OCI-M2 (cell line): ENCODE data around the gene GALNT18.

ENCODE experiments used
- DNase-seq: peaks from one replicate; lab custom pipeline; 2025; ENCODE audit not compliant: unreplicated experiment; lab: John Stamatoyannopoulos, UW

GALNT18 gene

DNA sequence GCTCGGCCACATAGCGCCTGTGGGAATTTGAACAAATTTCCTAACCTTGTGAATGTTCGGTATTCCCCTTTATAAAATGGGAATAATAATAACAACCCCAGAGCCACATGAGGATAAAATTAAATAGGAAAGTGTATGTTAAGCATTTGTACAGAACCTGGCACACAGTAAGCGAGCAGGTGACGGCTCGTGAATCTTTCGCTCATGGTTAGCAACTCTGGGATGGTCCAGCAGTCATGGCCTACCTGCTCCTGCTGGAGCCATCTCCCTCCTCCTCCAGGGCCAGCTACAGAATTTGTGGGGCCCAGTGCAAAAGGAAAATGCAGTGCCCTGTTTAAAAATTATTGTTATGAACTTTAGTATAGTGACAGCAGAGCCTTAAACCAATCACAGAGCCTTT is 180.3 kb downstream of the GALNT18 start:
- no peak for DNase-seq

DNA sequence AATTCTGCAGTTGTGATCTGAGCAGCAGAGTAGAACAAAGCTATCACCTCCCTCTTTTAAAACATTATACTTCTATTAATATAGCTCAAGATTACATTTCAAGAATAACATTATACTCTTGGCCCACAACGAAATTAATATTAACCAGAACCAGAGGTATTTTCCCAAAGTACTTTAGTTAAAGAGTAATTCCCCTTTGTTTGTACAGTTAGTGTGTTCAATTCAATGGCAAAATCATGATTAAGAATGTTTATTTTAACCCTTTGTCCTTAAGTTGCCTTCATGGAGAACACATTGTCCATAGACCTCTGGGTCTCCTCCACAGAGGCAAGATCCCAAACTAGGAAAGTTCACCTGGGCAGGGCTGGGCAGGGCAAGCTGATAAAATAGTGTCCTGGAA is 180.7 kb downstream of the GALNT18 start:
- no peak for DNase-seq

DNA sequence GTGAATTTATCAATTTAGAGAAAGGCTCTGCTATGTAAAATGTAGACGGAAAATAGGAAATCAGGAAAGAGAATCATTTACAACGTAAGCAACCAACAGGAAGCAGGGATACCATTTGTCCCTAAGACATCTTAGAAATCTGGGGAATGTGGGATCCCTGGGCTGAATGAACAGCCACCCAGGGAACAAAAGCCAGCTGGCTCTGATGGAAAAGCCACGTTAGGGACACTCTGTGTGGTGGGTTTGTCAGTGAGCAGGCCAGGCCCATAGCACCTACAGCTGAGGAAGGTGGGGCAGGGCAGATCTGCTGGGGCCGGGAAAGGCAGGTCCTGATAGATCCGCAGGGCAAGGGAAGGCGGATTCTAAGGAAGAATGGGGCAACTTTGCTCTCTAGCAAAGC is 181.7 kb downstream of the GALNT18 start:
- DNase-seq, result no peak

DNA sequence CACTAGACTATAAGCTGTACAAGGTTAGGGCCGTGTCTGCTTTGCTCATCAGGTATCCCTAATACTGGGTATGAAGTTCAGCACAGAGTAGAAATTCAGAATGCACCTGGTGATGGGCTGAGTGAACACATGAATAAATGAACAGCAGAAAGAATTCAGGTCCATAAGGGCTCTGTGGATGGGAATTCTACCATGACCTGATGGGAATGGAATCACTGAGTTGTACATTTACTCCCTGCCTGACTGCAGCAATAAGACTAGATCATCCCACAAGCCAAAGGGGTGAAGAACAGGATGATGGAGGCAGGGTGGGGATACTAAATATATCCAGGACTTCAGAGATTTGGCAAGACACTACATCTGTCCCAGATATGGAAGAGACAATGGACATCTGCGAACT is 182.2 kb downstream of the GALNT18 start:
- no peak for DNase-seq

DNA sequence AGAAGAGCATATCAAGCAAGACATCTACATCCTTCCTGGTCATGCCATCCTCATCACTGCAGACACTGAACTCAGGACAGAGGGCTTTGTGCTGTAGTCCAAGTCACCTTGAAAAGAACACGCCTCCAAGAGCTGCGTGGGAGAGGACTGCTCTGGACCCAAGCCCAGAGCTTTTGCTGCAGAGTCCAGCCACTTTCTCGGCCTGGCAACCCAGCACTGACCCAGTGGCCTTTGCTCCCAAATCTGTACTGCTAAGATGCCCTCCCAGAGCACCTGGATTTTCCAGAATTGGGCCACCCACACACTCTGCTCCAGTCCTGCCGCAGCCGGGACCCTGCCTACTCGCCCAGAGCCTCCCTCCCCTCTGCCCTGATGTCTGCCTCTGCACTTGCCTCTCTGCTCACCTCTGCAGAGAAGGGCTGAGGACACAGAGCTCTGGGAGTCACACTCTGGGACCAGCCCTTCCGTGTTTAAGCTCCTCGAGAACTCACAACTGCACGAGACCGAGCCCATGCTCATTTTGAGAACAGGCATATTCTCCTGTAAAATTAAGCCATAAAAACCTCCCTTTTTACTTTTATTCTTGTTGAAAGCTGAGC is 185.0 kb downstream of the GALNT18 start:
- DNase-seq, result no peak

DNA sequence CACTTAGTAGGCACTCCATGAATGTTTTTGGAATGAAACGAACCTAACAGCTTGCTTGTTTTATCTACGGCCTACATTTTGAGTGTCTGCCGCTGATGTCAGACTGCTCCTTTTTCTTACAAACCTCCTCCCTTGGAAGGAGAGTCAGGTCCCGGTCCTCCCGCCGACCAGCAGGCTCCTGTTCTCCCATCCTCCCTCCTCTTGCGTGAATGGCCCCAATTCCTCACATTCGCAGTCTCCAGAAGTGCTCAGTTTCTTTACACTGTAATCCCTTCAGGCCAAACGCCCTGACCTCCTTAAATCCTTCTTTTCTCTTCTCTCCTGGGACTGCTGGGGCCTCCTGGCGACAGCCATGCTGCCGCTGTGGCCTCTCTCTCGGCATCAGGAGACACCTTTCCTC is 186.2 kb downstream of the GALNT18 start:
- DNase-seq, result no peak

DNA sequence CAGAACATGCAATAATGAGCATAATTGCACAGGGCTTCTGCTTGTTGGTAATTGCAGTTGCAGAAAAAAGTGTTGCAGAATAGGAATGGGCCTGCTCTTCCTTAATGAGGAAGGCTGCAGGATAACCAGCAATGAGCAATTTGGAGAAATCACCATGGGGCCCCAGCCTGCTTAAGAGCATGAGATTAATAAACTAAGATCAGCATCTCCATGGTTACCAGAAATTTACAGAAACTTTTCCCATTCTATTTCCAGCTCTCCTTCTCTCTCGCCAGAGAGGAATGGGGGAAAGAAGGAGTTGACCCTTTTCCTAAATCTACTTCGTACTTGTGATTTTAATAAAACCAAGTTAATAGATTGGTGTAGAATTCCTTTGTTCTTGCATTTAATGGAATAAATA is 187.8 kb downstream of the GALNT18 start:
- no peak for DNase-seq

DNA sequence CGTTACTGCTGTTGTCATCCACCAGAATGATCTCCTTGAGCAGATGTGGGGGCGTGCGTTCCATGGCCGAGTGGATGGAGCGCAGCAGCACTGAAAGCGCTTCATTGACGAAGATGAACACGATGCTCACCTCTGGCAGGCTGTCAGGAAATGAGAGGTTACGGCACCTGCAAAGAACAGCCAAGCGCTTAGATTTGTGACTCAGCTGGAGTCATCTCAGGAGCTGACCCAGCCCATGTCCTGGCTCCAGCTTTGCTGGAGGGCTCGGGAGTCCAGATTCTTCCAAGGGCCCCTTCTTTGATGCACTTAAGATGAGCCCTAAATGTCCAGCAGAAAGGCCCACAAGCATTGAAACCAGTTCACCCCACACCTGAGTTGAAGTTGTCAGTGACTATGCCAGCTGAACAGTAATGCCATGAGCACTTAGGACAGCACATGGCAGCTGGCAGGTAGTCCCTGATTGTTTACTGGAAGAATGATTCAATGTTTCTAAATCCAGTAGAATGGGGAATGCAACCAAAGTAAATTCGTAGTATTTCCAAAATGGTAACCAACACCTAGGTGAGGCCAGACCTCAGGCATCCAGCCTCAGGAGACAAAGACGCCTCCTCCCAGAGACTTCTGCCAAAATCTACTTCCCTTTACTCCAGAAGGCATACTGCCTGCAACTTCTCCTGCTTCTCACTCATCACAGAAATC is 189.0 kb downstream of the GALNT18 start:
- DNase-seq, result no peak

DNA sequence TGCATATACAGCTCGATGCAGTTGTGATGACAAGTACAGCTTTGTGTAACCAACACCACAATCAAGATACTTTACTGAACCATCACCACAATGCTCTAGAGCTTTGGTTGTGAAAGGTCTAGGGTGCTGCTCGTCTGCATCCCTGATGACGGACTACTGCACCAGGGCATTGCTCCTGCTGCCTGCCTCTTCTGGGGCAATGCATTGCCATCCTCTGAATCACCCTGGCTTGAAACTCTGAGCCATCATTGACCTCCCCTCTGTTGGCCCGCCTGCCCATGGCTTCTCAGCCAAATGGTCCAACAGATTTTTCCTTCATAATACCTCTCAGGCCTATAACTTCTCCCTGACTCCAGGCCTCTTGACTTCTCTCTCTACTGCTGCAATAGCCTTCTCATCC is 191.4 kb downstream of the GALNT18 start:
- DNase-seq, result no peak

DNA sequence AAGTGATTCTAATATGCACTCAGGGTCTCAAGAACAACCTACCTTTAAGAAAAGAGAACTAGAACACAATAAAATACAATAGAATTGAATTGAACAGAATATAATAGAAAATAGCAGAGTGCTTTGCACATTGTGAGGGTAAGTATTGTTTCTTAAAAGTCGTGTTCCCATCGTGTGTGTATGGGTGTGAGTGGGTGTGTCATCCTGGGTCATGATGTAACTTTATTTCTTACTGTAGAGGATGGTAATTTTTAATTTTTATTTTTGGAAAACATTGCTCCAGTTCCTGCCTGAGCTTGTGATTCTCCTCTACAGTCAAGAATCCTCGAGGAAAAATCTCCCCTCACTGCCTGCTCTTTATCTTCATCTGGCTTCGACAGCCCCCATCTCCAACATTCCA is 193.1 kb downstream of the GALNT18 start:
- DNase-seq, result no peak

DNA sequence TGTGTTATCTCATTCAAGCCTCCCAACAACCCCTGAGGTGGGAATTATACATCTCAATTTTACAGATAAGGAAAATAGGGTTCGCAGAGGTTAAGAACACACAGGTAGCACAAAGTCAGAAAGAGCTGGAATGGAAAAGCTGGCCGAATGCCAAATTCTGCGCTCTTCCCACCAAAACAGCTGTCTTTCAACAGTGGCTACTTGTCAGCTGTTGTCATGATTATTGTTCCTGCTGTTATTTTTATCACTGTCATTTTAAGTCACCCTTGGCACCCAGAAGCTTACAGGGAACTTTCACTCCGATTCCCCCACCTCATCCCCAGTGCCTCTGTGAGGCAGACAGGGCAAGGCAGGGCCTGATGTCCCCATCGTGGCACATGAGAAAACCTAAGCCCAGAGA is 194.3 kb downstream of the GALNT18 start:
- no peak for DNase-seq

DNA sequence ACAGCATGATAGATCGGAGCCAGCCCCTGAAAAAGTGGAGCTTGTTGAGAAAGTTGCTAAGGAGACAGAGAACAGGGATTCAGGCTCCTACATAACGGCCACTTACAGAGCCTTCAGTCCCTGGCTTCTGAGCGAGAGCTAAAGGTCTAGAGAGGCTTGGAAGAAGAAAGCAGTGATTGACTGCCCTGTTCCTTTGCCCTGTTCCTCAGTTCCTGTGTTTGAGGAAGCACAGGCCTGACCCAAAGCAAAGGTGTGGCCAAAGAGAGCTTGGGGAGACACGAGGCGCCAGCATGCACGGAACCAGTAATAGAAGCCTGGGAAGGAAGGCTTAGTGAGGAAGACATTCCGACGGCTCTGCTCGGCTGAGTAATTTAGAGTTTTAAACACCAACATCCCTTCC is 194.7 kb downstream of the GALNT18 start:
- DNase-seq, result no peak

DNA sequence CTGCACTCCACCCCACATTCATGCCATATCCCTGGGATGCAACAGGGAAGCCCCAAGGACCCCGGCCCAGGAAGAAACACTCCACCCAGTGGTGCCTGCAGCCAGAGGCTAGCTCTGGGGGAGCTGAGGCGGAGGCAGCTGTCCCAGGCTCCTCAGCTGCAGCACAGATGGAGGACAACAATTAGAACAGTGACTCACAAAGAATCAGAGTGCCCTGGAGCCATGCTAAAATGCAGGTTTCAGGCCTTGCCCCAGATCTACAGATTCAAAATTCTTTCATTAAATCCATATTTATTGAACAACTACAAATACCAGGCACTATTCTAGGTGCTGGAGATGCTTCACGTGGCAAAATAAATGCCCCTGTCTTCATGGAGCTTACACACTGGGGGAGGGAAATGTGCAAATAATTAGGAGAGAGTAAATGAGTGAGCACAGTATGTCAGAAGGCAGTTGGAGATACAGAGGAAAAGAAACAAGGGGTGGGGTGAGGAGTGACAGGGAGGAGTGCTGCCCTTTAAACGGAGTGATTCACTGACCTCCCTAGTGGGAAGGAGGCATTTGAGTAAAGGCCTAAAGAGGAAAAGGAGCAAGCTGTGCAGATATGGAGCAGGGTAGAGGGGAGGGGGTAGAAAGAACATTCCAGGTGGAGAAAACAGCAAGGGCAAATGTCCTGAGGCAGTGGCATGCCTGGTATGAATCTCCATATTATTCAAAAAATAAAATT is 195.4 kb downstream of the GALNT18 start:
- no peak for DNase-seq

DNA sequence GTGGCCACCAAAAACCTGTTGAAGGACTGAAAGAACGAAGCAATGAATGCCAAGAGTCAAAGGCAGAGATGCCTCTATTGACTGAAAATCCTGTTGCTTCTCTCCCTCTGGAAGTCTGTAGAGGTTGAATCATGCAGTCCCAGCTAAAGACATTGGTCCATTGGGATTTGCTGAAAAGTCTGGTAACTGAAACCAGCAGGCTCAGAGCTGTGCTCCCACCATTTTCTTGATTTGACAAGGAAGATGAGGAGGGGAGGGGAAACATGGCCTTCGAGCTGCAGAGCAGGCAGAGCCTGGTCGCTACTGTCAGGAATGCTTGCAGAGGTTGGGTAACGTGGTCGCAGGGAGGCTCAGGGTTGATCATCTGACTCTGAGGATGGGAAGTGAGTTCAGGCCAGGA is 196.0 kb downstream of the GALNT18 start:
- no peak for DNase-seq

DNA sequence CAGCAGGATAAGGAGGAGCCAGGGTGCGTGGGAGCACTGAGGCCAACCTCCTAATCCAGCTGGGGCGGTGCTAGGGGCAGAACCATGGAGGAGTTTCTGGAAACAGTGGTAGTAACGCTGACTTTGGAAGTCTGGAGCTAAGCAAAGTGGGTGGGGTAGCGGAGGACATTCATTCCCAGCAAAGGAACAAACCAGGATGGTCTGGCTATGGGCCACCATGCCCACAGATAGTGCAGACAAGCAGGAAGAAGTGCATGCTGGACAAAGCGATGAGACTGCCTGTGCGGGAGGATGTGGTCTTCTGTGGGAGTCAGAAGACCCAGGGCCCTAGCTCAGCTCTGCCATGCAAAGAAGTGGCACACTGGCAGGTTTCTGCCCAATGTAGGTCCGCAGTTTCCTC is 197.1 kb downstream of the GALNT18 start:
- DNase-seq, result no peak

DNA sequence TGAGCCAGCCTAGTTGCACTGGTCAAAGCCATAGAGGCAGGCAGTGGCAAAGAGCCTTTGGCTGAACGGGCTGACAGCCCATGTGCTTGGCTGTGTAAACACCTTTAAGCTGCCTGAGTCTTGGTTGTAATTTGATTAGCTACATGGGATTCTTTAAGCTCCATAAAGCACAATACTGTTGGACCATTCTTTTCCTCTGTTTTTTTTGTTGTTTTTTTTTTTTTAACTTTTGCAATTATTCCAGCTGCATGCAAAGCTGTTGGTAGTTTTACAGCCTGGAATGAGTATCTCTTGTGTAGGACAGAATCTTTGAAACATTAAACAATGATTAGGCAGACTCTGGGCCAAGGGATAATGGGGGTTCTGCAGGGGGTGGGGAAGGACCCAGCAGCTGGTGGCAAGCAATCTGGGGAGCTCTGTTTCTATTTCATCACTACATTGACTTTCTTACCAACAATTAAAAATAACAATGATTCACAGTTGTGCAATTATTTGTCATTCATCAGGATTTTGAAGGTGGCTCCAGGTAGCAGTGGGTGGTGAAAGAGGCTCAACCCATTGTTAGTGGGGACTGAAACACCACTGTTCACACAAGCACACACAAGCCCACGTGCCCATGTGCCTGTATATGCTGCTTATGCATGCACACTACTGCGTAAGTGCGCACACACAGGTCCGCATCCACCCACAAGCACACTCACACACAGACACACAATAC is 199.2 kb downstream of the GALNT18 start:
- no peak for DNase-seq

DNA sequence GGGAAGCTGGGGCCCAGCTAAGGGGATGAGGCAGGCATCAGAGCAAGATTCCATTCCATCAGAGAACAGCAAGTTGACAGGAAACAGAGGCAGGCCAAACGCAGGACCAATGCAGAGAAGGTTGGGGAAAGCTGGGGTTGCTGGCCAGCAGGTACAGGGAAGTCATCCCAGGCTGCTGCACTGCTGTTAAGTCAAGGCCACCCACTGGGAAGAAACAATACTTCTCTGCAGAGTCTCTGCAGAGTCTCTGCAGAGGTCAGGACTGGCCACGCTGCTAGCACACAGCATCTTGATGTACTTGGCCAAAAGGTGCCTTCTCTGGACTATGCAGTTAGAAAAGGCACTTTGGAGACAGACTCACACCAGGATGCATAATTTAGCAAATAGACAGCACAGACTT is 200.3 kb downstream of the GALNT18 start:
- DNase-seq, result no peak

DNA sequence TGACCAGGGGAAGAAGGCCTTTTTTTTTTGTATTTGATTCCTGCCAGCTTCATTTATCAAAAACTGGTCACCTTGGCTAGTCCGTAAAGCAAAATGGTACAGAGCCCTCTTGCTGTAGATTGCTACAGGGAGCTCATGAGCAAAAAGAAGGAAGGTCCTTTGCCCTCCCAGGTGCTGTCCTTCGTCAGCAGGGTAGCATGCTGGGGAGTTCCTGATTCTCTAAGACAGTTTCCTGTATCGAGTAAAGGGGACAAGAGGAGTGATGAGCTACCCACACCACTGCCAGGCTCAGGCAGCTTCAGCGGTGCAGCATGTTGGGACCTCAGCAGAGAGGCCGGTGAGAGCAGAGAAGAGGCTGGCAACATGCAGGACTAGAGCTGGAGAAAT is 200.9 kb downstream of the GALNT18 start:
- DNase-seq, result no peak

DNA sequence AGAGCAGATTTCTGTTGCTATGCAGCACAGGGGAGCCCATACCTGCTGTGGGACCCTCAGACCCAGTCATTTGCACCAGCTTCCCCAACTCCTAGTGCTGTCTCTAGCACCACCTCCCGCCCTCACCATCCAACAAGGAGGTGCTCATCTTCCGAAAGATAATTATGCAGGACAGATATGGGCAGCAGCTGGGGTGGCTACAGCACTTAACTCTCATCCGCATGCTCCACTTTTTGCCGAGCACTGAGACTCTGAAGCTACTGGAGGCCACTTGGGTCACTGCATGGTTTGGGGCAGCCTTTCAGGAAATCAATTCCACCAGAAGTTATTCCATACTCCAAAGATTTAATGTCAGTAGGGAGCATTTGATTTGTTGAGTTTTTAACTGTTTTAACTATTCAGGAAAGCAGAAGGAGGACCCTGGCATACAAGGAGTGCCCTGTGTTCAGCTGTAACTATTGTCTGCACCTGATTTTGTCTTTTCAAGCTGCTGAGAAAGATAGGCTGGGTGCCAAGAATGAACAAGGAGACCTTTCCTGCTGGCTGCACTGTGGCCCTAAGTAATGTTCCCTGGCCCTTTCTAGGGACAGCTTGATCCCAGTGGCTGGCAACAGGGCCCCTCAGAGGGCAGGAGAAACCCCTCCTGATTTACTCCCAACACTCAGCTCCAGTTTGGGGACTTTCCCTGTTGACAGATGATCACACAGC is 201.5 kb downstream of the GALNT18 start:
- no peak for DNase-seq

DNA sequence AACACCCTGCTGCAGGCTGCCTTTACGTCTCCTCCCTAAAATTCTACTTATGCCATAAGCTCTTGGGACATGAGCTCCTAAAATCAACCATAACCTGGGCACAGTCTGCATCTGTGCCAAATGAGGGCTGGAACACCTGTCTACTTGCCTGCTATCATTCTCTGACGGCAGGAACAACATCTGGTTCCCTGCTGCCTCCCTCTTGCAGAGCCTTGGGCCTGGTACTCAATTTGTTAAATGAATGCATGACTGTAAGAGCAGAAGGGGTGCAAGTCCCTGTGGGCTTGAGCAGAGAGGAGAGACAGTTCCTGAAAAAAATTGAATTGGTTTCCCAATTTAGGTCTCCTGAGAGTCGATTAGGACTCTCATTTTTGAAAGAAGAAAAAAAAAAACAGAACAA is 202.1 kb downstream of the GALNT18 start:
- DNase-seq, result no peak

DNA sequence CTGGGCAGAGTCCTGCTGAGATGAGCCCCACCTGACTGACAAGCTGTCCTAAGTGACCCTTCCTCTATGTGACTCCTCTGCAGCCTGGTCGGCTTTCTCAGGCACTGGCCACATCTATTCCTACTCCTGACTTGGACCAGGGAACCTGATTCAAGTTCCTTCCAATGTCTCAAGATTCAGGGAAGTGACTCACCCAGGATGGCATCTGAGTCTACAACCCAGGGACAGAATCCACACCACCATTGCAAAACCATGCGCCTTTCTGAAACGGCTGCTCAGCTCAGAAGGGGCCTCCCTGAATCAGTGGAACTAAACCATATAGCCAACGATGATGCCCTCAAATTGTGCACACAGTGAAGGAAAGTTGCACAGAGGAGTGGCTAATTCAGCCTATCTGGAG is 204.9 kb downstream of the GALNT18 start:
- no peak for DNase-seq
